ENCODE measurements around the gene MUC5AC. TPM values are rescaled to one million over a fixed set of nuclear protein-coding genes. Genes with fewer than 3 reads are reported as not detected.
"Not testable (repeated sequence)": the region's sequence is repeated elsewhere in the genome, so short reads cannot be mapped to it uniquely, and the experiment has no call there.

Gene MUC5AC
- total RNA-seq, 1 donor from 2014 or later: not detected

DNA sequence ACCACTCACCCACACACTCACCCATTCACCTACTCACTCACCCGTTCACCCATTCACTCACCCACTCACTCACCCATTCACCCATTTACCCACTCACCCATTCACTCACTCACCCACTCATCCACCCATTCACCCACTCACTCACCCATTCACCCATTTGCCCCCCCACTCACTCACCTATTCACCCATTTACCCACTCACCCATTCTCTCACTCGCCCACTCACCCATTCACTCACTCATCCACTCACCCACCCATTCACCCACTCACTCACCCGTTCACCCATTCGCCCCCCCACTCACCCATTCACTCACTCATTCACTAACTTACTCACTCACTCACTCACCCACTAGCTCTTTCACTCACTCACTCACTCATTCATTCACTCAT lies 15.0 kb downstream of the MUC5AC start:
- H3K36me3 Mint-ChIP-seq (ENCODE audit: unreplicated experiment): no peaks in the 10 kb centered on the region
- no peak for DNase-seq (ENCODE audit: extremely low spot score, unreplicated experiment)
- H3K4me1 Mint-ChIP-seq (ENCODE audit: unreplicated experiment): no peaks in the 10 kb centered on the region
- H3K4me3 Mint-ChIP-seq (ENCODE audit: unreplicated experiment): no peak overlapping the region
- H3K9me3 Mint-ChIP-seq (ENCODE audit: unreplicated experiment): peaks cover 4% of the 10 kb centered on the region
- no peak overlapping the region for H3K27ac Mint-ChIP-seq (ENCODE audit: unreplicated experiment)
- H3K27me3 Mint-ChIP-seq (ENCODE audit: unreplicated experiment): no peaks in the 10 kb centered on the region
- TF ChIP-seq, protein P1, sequence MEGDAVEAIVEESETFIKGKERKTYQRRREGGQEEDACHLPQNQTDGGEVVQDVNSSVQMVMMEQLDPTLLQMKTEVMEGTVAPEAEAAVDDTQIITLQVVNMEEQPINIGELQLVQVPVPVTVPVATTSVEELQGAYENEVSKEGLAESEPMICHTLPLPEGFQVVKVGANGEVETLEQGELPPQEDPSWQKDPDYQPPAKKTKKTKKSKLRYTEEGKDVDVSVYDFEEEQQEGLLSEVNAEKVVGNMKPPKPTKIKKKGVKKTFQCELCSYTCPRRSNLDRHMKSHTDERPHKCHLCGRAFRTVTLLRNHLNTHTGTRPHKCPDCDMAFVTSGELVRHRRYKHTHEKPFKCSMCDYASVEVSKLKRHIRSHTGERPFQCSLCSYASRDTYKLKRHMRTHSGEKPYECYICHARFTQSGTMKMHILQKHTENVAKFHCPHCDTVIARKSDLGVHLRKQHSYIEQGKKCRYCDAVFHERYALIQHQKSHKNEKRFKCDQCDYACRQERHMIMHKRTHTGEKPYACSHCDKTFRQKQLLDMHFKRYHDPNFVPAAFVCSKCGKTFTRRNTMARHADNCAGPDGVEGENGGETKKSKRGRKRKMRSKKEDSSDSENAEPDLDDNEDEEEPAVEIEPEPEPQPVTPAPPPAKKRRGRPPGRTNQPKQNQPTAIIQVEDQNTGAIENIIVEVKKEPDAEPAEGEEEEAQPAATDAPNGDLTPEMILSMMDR (IDR thresholded peaks at IDR 0.05): no peak

DNA sequence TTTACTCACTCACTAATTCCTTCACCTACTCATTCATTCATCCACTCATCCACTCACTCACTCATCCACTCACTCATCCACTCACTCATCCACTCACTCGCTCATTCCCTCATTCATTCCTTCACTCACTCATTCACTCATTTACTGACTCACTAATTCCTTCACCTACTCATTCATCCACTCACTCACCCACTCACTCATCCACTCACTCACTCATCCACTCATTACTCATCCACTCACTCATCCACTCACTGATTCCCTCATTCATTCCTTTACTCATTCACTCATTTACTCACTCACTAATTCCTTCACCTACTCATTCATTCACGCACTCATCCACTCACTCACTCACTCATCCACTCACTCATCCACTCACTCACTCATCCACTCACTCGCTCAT lies 15.6 kb downstream of the MUC5AC start:
- H3K9me3 Mint-ChIP-seq (ENCODE audit: unreplicated experiment); H3K36me3 Mint-ChIP-seq (ENCODE audit: unreplicated experiment); H3K27ac Mint-ChIP-seq (ENCODE audit: unreplicated experiment); H3K4me3 Mint-ChIP-seq (ENCODE audit: unreplicated experiment); H3K27me3 Mint-ChIP-seq (ENCODE audit: unreplicated experiment); H3K4me1 Mint-ChIP-seq (ENCODE audit: unreplicated experiment); DNase-seq (ENCODE audit: extremely low spot score, unreplicated experiment): not testable (repeated sequence)

DNA sequence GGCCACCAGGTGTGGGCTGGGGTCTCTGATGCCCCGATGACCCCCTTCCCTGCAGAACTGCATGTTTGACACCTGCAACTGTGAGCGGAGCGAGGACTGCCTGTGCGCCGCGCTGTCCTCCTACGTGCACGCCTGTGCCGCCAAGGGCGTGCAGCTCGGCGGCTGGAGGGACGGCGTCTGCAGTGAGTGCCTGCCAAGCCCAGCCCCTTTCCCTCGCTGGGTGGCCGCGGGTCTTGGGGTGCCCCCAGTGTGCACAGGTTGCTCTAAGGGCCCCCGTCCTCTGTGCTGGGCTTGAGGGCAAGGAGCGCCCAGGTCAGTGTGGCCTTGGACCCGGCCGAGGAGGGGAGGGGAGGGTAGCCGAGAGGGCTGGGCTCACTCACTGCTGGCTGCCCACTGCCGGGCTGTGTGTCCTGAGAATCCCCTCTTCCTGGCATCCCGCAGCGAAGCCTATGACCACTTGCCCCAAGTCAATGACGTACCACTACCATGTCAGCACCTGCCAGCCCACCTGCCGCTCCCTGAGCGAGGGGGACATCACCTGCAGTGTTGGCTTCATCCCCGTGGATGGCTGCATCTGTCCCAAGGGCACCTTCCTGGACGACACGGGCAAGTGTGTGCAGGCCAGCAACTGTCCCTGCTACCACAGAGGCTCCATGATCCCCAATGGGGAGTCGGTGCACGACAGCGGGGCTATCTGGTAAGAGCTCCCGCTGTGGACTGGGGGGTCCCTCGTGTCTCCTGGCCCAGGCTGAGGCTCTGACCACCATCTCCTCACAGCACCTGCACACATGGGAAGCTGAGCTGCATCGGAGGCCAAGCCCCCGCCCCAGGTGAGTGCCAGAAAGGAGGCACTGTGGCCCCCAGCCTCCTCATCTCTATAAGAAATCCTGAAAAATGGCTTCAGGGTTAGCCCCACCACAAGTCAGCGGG lies 17.0 kb downstream of the MUC5AC start:
- Mint-ChIP-seq H3K4me1 (ENCODE audit: unreplicated experiment) (no peaks in the 10 kb centered on the region), H3K36me3 (ENCODE audit: unreplicated experiment) (no peaks in the 10 kb centered on the region), H3K4me3 (ENCODE audit: unreplicated experiment) (no peak overlapping the region), H3K27me3 (ENCODE audit: unreplicated experiment) (no peaks in the 10 kb centered on the region), H3K27ac (ENCODE audit: unreplicated experiment) (no peak overlapping the region), H3K9me3 (ENCODE audit: unreplicated experiment) (peaks cover 4% of the 10 kb centered on the region)
- DNase-seq (ENCODE audit: extremely low spot score, unreplicated experiment): no peak
- TF ChIP-seq, protein P1 (IDR thresholded peaks at IDR 0.05): no peak

DNA sequence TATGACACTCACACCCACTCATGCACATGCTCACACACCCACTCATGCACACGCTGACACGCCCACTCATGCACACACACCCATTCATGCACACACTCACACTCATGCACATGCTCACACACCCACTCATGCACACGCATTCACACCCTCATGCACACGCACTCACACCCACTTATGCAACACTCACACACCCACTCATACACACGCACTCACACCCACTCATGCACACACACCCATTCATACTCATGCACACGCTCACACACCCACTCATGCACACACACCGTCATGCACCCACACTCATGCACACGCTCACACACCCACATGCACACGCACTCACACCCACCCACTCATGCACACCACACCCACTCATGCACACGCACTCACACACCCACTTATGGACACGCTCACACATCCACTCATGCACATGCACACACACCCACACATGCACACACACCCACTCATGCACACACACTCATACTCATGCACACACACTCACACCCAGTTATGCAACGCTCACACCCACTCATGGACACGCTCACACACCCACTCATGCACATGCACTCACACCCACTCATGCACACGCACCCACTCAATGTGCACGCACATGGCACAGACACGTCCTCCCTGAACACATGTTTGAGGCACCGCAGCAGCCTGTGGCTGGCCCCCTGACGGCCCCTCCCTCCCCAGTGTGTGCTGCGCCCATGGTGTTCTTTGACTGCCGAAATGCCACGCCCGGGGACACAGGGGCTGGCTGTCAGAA lies 17.9 kb downstream of the MUC5AC start:
- no peak overlapping the region for H3K27ac Mint-ChIP-seq (ENCODE audit: unreplicated experiment)
- no peak overlapping the region for H3K4me3 Mint-ChIP-seq (ENCODE audit: unreplicated experiment)
- H3K36me3 Mint-ChIP-seq (ENCODE audit: unreplicated experiment): no peaks in the 10 kb centered on the region
- TF ChIP-seq, protein P1 (IDR thresholded peaks at IDR 0.05): no peak
- H3K4me1 Mint-ChIP-seq (ENCODE audit: unreplicated experiment): no peaks in the 10 kb centered on the region
- DNase-seq (ENCODE audit: extremely low spot score, unreplicated experiment): no peak
- H3K27me3 Mint-ChIP-seq (ENCODE audit: unreplicated experiment): no peaks in the 10 kb centered on the region
- H3K9me3 Mint-ChIP-seq (ENCODE audit: unreplicated experiment): peaks cover 4% of the 10 kb centered on the region

DNA sequence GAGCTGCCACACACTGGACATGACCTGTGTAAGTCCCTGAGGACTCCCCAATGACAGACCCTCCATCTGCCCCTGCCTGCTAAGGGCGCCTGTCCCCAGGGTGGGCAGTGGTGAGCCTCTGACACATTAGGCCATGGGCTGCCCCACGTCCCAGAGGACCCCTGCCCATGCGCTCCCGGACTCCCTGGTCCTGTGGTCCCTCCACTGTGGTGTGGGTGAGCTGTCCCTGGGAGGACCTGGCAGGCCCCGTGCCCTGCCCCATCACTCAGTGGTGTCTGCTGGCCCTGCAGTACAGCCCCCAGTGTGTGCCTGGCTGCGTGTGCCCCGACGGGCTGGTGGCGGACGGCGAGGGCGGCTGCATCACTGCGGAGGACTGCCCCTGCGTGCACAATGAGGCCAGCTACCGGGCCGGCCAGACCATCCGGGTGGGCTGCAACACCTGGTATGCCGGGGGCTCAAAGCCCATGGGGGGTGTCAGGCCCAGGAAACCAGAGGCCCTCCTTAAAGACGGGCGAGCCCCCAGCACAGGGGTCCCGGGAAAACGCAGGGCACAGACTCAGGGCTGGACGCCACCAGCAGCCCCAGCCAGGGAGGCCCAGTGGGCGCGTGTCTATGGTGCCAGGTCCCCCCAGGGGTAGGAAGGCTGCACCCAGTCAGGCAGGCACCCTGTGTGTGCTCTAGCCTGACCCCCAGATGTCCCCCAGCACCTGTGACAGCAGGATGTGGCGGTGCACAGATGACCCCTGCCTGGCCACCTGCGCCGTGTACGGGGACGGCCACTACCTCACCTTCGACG lies 18.7 kb downstream of the MUC5AC start:
- H3K9me3 Mint-ChIP-seq (ENCODE audit: unreplicated experiment): peaks cover 4% of the 10 kb centered on the region
- no peaks in the 10 kb centered on the region for H3K4me1 Mint-ChIP-seq (ENCODE audit: unreplicated experiment)
- H3K4me3 Mint-ChIP-seq (ENCODE audit: unreplicated experiment): no peak overlapping the region
- no peaks in the 10 kb centered on the region for H3K36me3 Mint-ChIP-seq (ENCODE audit: unreplicated experiment)
- H3K27ac Mint-ChIP-seq (ENCODE audit: unreplicated experiment): no peak overlapping the region
- DNase-seq (ENCODE audit: extremely low spot score, unreplicated experiment): no peak
- H3K27me3 Mint-ChIP-seq (ENCODE audit: unreplicated experiment): no peaks in the 10 kb centered on the region
- TF ChIP-seq, protein P1 (IDR thresholded peaks at IDR 0.05): no peak
